ENCODE measurements around the gene SERTAD1.

Gene SERTAD1

GRCh38 chr19:40469011-40469410 lies 43.2 kb upstream of the SERTAD1 start:
- no peak overlapping the region for H3K4me3 ChIP-seq (ENCODE audit: low read depth, low read length)
- no peak overlapping the region for H3K4me2 ChIP-seq (ENCODE audit: low read length)
- H3K9me3 ChIP-seq (ENCODE audit: control insufficient read depth, low read length), result no peaks in the 10 kb centered on the region
- H3K27me3 ChIP-seq (ENCODE audit: control insufficient read depth, insufficient read depth, low read length), result no peaks in the 10 kb centered on the region
- peaks cover 13% of the 10 kb centered on the region for H3K4me1 ChIP-seq
- no peaks in the 10 kb centered on the region for H3K36me3 ChIP-seq (ENCODE audit: control insufficient read depth, insufficient read depth, low read length)
- H2AFZ ChIP-seq, result no peak overlapping the region
- no peak overlapping the region for H3K9ac ChIP-seq
- no peaks in the 10 kb centered on the region for H3K79me2 ChIP-seq
- TF ChIP-seq, protein P1, sequence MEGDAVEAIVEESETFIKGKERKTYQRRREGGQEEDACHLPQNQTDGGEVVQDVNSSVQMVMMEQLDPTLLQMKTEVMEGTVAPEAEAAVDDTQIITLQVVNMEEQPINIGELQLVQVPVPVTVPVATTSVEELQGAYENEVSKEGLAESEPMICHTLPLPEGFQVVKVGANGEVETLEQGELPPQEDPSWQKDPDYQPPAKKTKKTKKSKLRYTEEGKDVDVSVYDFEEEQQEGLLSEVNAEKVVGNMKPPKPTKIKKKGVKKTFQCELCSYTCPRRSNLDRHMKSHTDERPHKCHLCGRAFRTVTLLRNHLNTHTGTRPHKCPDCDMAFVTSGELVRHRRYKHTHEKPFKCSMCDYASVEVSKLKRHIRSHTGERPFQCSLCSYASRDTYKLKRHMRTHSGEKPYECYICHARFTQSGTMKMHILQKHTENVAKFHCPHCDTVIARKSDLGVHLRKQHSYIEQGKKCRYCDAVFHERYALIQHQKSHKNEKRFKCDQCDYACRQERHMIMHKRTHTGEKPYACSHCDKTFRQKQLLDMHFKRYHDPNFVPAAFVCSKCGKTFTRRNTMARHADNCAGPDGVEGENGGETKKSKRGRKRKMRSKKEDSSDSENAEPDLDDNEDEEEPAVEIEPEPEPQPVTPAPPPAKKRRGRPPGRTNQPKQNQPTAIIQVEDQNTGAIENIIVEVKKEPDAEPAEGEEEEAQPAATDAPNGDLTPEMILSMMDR (IDR thresholded peaks at IDR 0.05), result no peak
- H3K27ac ChIP-seq, result no peak overlapping the region

DNA sequence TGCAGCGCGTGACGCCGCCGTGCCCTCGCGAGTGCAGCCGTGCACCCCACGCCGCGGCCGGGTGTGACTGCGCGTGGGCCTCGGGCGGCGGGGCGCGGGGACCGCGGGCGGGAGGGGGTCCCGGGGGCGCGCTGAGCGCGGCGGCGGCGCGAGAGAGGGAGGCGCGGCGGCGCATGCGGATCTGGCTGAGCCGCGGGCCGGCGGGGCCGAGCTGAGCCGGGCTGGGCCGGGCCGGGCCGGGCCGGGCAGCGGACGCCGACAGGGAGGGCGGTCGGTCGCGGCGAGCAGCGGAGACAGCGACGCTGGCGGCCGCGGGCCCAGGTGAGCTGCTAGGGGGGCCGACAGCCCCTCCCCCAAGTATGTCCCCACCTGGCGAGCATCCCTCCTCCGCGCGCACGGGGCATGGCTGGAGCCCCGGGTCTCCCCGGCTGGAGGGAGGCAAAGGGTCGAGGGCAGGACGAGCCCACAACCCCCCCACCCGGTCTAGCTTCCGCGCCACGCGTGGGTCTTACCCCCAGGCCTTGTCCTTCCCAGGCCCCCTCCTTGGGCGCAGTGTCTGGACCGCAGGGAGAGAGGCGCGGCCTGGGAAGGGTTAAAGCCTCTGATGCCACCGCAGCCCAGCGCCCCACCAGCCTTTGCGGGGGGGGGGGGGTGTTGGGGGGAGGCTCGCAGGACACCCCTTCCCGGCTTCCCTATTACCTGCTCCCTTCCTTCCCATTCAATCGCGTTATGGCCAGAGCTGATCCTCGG lies 41.4 kb upstream of the SERTAD1 start, which contains the start of gene SPTBN4:
Gene SPTBN4 (plus strand): TSS at position 17 of the 750 bp plus-strand sequence. CDS start 5,621 bp downstream, outside the sequence.
- Histone ChIP-seq H3K9me3 (ENCODE audit: control insufficient read depth, low read length) (no peaks in the 10 kb centered on the region), H3K27ac (peak within 1 kb of the TSS; percentile 87), H2AFZ (peak within 1 kb of the TSS; percentile 96), H3K9ac (no peak within 1 kb of the TSS), H3K27me3 (ENCODE audit: control insufficient read depth, insufficient read depth, low read length) (no peaks in the 10 kb centered on the region), H3K4me2 (ENCODE audit: low read length) (peak within 1 kb of the TSS; percentile 85), H3K4me3 (ENCODE audit: low read depth, low read length) (peak within 1 kb of the TSS; percentile 67), H3K79me2 (no peaks in the 10 kb centered on the region), H3K36me3 (ENCODE audit: control insufficient read depth, insufficient read depth, low read length) (no peaks in the 10 kb centered on the region), H3K4me1 (peaks cover 13% of the 10 kb centered on the region)
- TF ChIP-seq, protein P1 (IDR thresholded peaks at IDR 0.05), result no peak

GRCh38 chr19:40466219-40466984 lies 40.6 kb upstream of the SERTAD1 start:
- Histone ChIP-seq H3K9ac (no peak overlapping the region), H3K27ac (peak overlapping the region; percentile 87), H3K4me3 (ENCODE audit: low read depth, low read length) (peak overlapping the region; percentile 67), H3K36me3 (ENCODE audit: control insufficient read depth, insufficient read depth, low read length) (no peaks in the 10 kb centered on the region), H3K79me2 (no peaks in the 10 kb centered on the region), H2AFZ (peak overlapping the region; percentile 96), H3K27me3 (ENCODE audit: control insufficient read depth, insufficient read depth, low read length) (no peaks in the 10 kb centered on the region), H3K9me3 (ENCODE audit: control insufficient read depth, low read length) (no peaks in the 10 kb centered on the region), H3K4me1 (peaks cover 13% of the 10 kb centered on the region), H3K4me2 (ENCODE audit: low read length) (peak overlapping the region; percentile 85)
- TF ChIP-seq, protein P1 (IDR thresholded peaks at IDR 0.05), result no peak

- Histone ChIP-seq H3K27ac (peak within 1 kb of the TSS; percentile 87), H2AFZ (peak within 1 kb of the TSS; percentile 96), H3K4me3 (ENCODE audit: low read depth, low read length) (peak within 1 kb of the TSS; percentile 67), H3K9ac (peak within 1 kb of the TSS; percentile 50), H3K4me2 (ENCODE audit: low read length) (peak within 1 kb of the TSS; percentile 85), H3K9me3 (ENCODE audit: control insufficient read depth, low read length) (no peaks in the 10 kb centered on the region), H3K27me3 (ENCODE audit: control insufficient read depth, insufficient read depth, low read length) (no peaks in the 10 kb centered on the region), H3K4me1 (peaks cover 13% of the 10 kb centered on the region), H3K79me2 (no peaks in the 10 kb centered on the region), H3K36me3 (ENCODE audit: control insufficient read depth, insufficient read depth, low read length) (no peaks in the 10 kb centered on the region)
- TF ChIP-seq, protein P1 (IDR thresholded peaks at IDR 0.05), result no peak
Measured at GRCh38 chr19:40465557-40466218, 39.9 kb upstream of the SERTAD1 start, which contains the start of gene BLVRB. TSS of gene BLVRB (minus strand) at chr19:40465745. CDS start at chr19:40465688, 57 bp downstream.

Data from parathyroid adenoma (tissue), 2 donors.